Ascending aorta (tissue), 2 donors: ENCODE measurements around the gene GOLGA6C. TPM values are rescaled to one million over a fixed set of nuclear protein-coding genes. Genes with fewer than 3 reads are reported as not detected.
"Not testable (repeated sequence)": the region's sequence is repeated elsewhere in the genome, so short reads cannot be mapped to it uniquely, and the experiment has no call there.

Experiments
- DNase-seq, 2 donors: peaks; one replicate each; pipeline ENCODE4 v3.0.0-alpha.2; 2019; ENCODE audit warnings: low spot score in 2 of 2
- H3K27ac ChIP-seq, 2 donors: fragments of 200-600 bp; sonication (generic); one replicate each; pipeline ENCODE4 v1.5.1; 2016 to 2017; ENCODE audit warnings: mild to moderate bottlenecking in 1 of 2
- H3K27me3 ChIP-seq: fragments of 200-600 bp; sonication (generic); one replicate; pipeline ENCODE4 v1.5.1; 2017
- H3K36me3 ChIP-seq, 2 donors: fragments of 200-600 bp; sonication (generic); one replicate each; pipeline ENCODE4 v1.5.1; 2016
- H3K4me1 ChIP-seq, 2 donors: fragments of 200-600 bp; sonication (generic); one replicate each; pipeline ENCODE4 v1.5.1; 2016 to 2017; ENCODE audit warnings: mild to moderate bottlenecking in 1 of 2
- H3K4me3 ChIP-seq, 2 donors: fragments of 200-600 bp; sonication (generic); one replicate each; pipeline ENCODE4 v1.5.1; 2016 to 2017; ENCODE audit warnings: mild to moderate bottlenecking in 1 of 2
- H3K9me3 ChIP-seq, 2 donors: fragments of 200-600 bp; sonication (generic); one replicate each; pipeline ENCODE4 v1.5.1; 2016
- CTCF ChIP-seq, 3 experiments: fragments of 200-600 bp in 2 of 3; fragments of 450-650 bp in 1 of 3; sonication (generic) in 2 of 3; IDR thresholded peaks; one replicate each; pipeline ENCODE4 v1.5.1; 2016 to 2019; ENCODE audit warnings: antibody characterized with exemption in 3 of 3, mild to moderate bottlenecking in 1 of 3, moderate library complexity in 1 of 3
- intact Hi-C: fragments of 100-400 bp; cut with DNase I; formaldehyde crosslinking; loops from one replicate; pipeline ENCODE4 v1.15.1; 2023
- total RNA-seq: library from RNA; depleted of rRNA; stranded (reverse); fragments of >200 nt; gene quantifications from one replicate; pipeline ENCODE4 v1.1.0, GENCODE V29; 2016

GOLGA6C gene
- total RNA-seq, 1 donor from 2014 or later = not detected

DNA sequence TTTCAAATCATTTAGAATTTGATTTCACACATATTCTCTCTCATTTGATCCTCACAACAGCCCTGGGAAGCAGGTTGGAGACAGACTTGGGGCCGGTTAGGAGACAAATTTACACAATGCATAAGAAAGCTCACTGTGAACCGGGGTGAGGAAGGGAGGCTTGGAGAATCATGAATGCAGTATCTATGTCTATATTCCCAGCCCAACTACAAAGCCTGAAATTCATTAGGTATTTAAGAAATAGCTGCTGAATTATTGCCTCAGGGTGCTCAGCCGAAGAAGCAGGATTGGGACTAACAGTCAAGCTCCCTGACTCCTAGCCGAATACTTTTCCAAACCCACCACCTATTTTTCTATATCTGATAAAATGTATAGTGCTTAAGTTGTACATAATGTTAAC, 8.4 kb upstream of the GOLGA6C start:
- no peak overlapping the region for H3K4me3 ChIP-seq
- no peaks in the 10 kb centered on the region for H3K27me3 ChIP-seq
- intact Hi-C loops = no loop called here
- no peaks in the 10 kb centered on the region for H3K36me3 ChIP-seq
- no peaks in the 10 kb centered on the region for H3K4me1 ChIP-seq
- no peak for DNase-seq
- no peak for TF ChIP-seq CTCF (IDR thresholded peaks at IDR 0.05)
- H3K9me3 ChIP-seq = no peaks in the 10 kb centered on the region
- no peak overlapping the region for H3K27ac ChIP-seq

DNA sequence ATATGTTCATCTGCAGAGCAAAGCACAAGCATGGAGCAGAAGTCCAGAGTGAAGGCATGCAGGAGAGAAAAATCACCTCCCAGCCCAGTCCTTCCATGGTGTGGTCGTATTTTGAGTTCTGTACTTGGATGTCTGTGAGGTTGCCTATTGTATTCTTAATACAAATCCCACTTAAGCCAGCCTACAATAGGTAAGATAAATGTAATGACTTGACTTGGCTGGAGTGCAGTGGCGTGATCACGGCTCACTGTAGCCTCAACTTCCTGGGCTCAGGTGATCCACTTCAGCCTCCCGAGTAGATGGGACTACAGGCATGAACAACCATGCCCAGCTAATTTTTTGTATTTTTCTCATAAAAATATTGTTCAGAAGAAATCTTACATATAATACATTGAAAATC, 6.8 kb upstream of the GOLGA6C start:
- H3K27ac ChIP-seq, H3K9me3 ChIP-seq, H3K36me3 ChIP-seq, DNase-seq, intact Hi-C loops, H3K4me1 ChIP-seq, H3K27me3 ChIP-seq, H3K4me3 ChIP-seq: not testable (repeated sequence)

GRCh38 chr15:75252285-75252684, 5.8 kb upstream of the GOLGA6C start:
- H3K36me3 ChIP-seq, H3K4me3 ChIP-seq, DNase-seq, H3K9me3 ChIP-seq, H3K27me3 ChIP-seq, H3K4me1 ChIP-seq, H3K27ac ChIP-seq, intact Hi-C loops: not testable (repeated sequence)

GRCh38 chr15:75258620-75259343, 648 bp downstream of the GOLGA6C start:
- H3K4me3 ChIP-seq, H3K9me3 ChIP-seq, H3K4me1 ChIP-seq, H3K36me3 ChIP-seq, H3K27me3 ChIP-seq, DNase-seq, H3K27ac ChIP-seq, intact Hi-C loops: not testable (repeated sequence)

DNA sequence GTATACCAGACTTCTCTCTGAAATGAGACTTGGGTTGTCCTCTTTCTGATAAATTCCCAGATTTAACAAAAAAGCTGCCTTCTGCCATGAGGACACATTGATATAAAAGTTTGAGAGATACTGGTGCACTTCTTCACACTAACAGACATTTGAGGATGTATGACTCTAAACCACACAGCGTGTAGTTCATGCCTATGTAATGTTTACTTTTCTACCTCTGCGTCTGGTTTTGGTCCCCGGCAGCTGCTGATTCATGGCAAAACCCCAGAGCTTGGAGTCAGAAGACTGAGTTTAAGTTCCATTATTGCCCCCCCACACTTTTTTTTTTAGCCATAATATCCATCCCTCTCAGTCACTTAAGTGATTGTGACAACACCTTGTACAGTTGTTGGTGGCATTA, 1.7 kb downstream of the GOLGA6C start:
- H3K36me3 ChIP-seq, H3K27ac ChIP-seq, H3K27me3 ChIP-seq, H3K4me3 ChIP-seq, H3K9me3 ChIP-seq, H3K4me1 ChIP-seq, DNase-seq, intact Hi-C loops: not testable (repeated sequence)

DNA sequence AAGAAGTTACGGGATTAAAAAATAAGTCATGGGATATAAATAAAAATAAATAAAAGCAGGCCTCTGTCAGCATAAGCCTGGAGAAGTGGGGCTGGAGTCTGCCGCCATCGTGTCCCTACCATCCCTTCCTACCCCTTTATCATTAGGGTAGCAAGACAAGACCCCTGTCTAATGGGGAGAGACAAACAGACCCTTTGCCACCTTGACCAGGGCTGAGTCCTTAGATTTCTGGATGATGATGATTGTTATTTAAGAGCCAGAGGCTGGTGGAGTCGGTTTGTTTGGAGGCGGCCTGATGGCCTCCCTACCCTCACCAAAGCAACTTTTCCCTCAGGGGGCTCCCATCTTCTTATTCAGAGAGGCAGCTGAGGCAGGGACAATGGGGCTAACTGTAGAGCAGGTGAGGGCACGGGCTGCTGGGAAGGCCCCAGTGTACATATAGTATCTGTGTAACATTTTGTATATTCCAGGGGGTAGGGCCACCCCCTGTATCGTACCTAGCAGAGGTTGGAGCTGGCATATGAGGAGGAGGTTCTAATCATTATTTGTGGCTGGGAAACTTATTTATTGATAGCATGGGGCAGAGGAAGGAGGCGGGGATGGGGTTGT, 15.7 kb downstream of the GOLGA6C start:
- not testable (repeated sequence) for H3K36me3 ChIP-seq, H3K9me3 ChIP-seq, H3K27ac ChIP-seq, DNase-seq, H3K4me1 ChIP-seq, H3K27me3 ChIP-seq, H3K4me3 ChIP-seq
- intact Hi-C loops = loop anchor here (10.0 kb wide), 1 partner anchor 1149 kb away; no protein-coding TSS in a partner anchor

DNA sequence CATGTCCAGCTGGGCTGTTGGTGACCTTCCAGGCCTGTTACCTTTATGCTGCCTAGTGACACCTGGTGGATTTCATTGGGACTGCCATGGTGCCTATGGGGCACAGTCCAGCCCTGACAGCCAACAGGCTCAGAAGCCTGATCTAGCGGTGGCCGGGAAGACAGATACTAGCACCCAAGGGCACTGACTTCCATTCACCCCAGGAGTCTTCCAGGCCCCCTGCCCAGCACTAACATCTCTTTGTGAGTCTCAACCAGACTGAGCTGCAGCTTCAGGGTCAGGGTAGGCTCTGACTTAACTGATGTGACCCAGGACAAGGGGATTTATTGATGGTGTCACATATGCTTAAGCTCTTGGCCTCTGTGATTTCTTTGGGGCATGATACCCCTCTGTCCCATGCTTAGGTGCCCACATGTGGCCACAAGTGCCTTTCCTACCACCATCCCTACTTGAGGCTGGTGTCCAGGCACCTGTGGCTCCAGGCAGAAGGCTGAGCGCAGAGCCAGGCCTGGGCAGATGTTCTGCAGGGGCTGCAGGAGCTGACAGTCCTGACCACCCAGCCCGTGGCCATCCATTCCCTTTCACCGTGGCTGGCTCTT, 16.5 kb downstream of the GOLGA6C start:
- H3K36me3 ChIP-seq, H3K4me1 ChIP-seq, H3K4me3 ChIP-seq, H3K27me3 ChIP-seq, H3K9me3 ChIP-seq, H3K27ac ChIP-seq: not testable (repeated sequence)
- DNase-seq = peak; percentile 22 to 86
- intact Hi-C loops = loop anchor here (10.0 kb wide), 1 partner anchor 1150 kb away; no protein-coding TSS in a partner anchor
- TF ChIP-seq CTCF (IDR thresholded peaks at IDR 0.05) = peak; percentile 26 to 75 (median 65)

GRCh38 chr15:75275617-75276016, 17.5 kb downstream of the GOLGA6C start:
- H3K9me3 ChIP-seq, H3K27ac ChIP-seq, H3K27me3 ChIP-seq, H3K4me3 ChIP-seq, H3K4me1 ChIP-seq, H3K36me3 ChIP-seq: not testable (repeated sequence)
- peak in 1 of 2 donors; percentile 62 for DNase-seq
- intact Hi-C loops = loop anchor here (10.0 kb wide), 1 partner anchor 1151 kb away; no protein-coding TSS in a partner anchor

GRCh38 chr15:75278497-75278896, 20.4 kb downstream of the GOLGA6C start:
- H3K9me3 ChIP-seq, H3K27me3 ChIP-seq, H3K4me1 ChIP-seq, H3K4me3 ChIP-seq, DNase-seq, H3K36me3 ChIP-seq, H3K27ac ChIP-seq: not testable (repeated sequence)
- intact Hi-C loops = loop anchor here (10.0 kb wide), 1 partner anchor 1154 kb away; no protein-coding TSS in a partner anchor

DNA sequence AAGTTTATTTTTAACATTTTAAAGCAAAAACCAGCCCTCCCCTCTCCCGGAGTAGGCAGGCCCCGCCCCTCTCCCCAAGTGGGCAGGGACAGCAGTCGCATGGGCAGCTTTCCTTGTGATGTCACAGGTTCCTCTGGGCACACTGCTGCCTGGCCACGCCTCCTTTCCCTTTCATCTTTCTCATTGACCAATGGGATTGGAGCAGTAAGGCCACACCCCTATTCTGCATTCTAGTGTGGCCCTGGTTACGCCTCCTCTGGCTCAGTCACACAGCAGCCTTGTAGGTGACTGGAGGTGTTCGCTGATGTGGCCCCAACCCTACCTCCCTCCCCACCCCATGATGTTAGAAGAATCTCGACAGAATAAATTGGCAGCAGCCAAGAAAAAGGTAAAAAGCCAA, 24.4 kb downstream of the GOLGA6C start, which contains the start of gene GOLGA6D:
Gene GOLGA6D (plus strand): TSS at position 264 of the 400 bp plus-strand sequence. CDS start 41 bp downstream, at position 305.
- DNase-seq, intact Hi-C loops, H3K27me3 ChIP-seq, H3K36me3 ChIP-seq, H3K9me3 ChIP-seq, H3K4me1 ChIP-seq, H3K27ac ChIP-seq, H3K4me3 ChIP-seq: not testable (repeated sequence)

GRCh38 chr15:75284152-75284551, 26.0 kb downstream of the GOLGA6C start:
- H3K4me1 ChIP-seq, intact Hi-C loops: not testable (repeated sequence)

GRCh38 chr15:75293660-75294059, 35.5 kb downstream of the GOLGA6C start:
- intact Hi-C loops, H3K4me1 ChIP-seq, H3K4me3 ChIP-seq, H3K27me3 ChIP-seq, H3K36me3 ChIP-seq, H3K27ac ChIP-seq, H3K9me3 ChIP-seq, DNase-seq: not testable (repeated sequence)

More at GRCh38 chr15:75284152-75284551, 26.0 kb downstream of the GOLGA6C start:
- not testable (repeated sequence) for H3K27ac ChIP-seq, H3K4me3 ChIP-seq, H3K9me3 ChIP-seq, H3K27me3 ChIP-seq, DNase-seq, H3K36me3 ChIP-seq
